ENCODE data around the gene RBBP8NL.

Gene RBBP8NL

GRCh38 chr20:62422636-62423325 is 4.6 kb downstream of the RBBP8NL start:
- no peak for DNase-seq (ENCODE audit: low read depth in 1 of 2, low spot score in 1 of 2)

DNA sequence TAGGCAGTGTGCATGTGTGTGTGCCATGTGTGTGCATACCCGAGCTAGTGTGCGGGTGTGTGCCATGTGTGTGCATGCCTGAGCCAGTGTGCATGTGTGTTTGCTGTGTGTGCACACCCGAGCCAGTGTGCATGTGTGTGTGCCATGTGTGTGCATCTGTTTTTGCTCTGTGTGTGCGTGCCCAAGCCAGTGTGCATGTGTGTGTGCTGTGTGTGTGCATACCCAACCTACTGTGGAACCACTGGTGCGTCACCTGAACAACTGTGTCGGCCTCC is 5.7 kb downstream of the RBBP8NL start:
- DNase-seq (ENCODE audit: low read depth in 1 of 2, low spot score in 1 of 2), result no peak

DNA sequence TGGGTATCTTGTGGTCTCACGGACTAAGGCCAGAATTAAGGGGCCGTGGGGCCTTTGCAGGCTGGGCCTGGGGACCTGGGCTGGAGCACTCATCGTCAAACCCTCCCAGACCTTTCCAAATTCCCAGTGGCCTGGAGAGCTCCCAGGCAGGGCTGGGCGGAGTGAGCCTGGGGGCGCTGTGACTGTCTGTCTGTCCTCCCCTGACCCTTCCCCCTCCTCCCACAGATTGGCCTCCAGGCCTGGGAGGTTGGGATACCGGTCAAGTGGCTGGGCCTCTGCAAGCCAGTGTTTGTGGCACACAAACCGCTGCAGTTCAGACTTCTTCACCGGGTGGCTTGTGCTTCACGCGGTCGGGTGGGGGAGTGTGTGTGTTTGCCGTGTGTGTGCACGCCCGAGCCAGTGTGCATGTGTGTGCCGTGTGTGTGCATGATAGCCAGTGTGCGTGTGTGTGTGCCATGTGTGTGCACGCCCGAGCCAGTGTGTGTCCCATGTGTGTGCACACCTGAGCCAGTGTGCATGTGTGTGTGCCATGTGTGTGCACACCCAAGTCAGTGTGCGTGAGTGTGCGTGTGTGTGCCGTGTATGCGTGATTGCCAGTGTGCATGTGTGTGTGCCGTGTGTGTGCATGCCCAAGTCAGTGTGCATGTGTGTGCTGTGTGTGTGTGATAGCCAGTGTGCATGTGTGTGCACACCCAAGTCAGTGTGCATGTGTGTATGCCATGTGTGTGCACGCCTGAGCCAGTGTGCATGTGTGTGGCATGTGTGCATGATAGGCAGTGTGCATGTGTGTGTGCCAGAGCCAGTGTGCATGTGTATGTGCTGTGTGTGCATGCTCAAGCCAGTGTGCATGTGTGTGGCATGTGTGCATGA is 6.3 kb downstream of the RBBP8NL start:
- no peak for DNase-seq (ENCODE audit: low read depth in 1 of 2, low spot score in 1 of 2)

DNA sequence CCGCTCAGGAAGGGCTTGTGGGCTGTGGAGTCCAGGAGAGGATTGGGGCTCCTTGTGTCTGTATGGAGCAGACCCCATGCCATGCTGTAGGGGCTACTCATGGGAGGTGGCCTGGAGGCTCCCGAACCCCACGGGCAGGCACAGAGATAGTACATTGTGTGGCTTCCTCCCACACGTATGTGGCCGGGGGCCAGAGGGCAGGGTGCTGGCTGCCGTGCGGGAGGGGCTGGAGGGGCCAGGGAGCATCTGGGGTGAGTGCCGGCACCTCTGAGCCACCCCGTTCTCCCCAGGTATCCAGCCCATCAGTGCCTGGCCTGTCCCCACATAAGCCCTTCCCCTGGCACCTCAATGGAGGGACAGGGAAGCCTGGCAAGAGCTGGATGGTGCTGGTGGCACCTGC is 7.6 kb downstream of the RBBP8NL start:
- no peak for DNase-seq (ENCODE audit: low read depth in 1 of 2, low spot score in 1 of 2)

DNA sequence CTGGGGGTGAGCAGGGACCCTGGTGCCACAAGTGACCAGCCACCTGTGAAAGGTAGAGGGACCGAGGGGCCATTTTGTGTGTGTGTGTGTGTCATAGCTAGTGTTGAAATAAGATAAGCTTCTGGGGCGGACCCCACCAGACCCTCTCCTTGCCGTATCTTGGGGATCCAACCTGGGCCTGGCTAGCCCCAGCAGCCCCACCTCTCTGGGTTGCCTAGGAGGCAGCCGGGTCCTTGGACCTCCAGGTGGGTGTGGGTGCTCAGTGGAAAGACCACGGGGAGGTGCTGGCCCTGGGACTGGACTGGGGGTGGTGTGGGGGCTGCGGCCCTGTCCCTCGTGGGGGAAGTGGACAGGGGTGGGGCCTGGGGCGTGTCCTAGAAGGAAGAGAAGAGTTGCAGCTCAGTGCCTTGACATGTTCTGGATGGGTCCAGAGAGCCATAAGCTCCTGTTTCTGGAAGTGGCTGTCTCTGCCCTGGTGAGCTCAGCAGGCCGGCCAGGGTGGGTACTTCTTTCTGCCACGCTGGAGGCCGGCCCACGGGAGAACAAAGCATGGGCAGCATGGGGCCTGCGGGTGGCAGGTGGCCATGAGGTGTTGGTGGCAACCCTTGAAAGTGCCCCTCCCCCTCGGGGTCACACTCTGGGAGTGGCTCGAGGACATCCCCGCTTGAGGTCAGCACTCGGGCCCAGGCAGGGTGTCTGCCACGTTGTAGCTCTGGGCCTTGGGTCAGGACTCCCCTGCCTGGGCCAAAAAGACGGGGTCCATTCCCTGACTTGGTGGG is 8.4 kb downstream of the RBBP8NL start:
- no peak for DNase-seq (ENCODE audit: low read depth in 1 of 2, low spot score in 1 of 2)

GRCh38 chr20:62417981-62418708 is 9.2 kb downstream of the RBBP8NL start:
- DNase-seq (ENCODE audit: low read depth in 1 of 2, low spot score in 1 of 2), result no peak

DNA sequence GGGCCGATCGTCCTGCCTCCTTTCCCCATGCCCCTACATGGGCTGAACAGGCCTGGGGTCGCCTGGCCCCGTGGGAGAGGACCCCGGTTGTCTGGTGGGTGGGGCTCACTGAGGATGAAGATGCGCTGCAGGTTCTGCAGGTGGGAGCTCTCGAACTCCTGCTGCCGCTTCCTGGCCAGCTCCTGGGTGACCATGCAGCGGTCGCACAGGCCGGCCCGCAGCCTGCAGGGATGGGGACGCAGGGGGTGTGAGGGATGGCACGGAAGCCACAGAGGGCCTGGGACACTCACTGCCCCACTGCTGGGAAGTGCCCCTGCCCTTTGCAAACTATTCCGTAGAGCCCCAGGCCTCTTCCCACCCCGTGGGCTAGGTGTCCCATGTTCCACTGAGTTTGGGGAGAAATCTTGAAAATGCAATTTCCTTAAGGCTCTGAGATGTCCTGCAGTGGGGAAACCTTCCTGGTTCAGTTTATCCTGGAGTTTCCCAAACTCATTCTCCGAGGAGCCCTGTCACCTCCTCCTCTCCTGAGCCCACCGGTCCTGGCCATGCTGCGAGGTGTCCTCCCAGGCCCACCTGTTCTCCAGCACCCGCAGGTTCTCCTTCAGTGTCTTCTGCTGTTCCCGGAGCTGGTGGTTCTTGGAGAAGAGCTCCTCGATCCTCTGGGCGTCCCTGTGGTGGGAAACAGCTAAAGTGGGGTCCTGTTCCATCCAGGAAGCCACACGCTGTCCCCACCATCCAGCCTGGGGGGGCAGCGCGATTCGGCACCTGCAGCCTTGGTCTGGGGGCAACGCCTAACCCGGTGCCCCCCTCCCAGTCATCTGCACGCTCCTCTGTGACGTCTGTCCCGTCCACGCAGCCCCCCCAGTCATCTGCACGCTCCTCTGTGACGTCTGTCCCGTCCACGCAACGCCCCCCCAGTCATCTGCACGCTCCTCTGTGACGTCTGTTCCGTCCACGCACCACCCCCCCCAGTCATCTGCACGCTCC is 10.4 kb downstream of the RBBP8NL start:
- no peak for DNase-seq (ENCODE audit: low read depth in 1 of 2, low spot score in 1 of 2)

DNA sequence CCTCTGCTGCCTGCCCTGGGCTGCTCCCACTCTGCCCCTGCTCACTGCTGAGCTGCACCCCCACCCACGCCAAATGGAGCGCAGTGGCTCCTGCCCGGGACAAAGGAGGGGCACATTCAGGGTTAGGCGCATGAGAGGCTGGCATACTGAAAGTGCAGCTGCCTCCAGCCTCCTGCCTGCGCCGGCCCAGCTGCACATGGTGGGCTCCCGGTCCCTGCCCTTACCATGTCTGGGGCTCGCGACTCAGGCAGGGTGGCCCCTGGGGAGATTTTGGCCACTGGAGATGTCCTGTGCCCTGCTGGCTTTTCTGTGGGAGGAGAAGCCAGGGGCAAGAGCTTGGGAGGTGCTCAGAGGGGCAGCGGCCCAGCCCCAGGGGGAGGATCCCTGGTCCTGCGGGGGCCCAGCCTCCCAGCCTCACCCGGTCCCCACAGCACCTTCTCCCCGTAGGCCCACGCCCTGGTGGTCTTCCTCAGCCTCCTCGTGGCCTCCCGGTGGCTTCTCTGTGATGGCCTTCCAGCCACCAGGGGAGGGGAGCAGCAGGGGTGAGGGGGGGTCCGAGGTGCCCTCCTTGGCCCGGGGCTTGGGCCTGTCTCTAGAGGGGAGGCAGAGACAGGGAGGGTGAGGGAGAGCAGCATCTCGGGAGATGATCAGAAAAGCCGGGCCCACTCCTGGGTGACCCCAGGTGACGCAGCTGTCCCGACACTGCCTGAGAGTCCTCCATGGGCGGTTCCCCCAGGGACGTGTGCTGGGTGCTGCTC is 11.8 kb downstream of the RBBP8NL start:
- no peak for DNase-seq (ENCODE audit: low read depth in 1 of 2, low spot score in 1 of 2)

DNA sequence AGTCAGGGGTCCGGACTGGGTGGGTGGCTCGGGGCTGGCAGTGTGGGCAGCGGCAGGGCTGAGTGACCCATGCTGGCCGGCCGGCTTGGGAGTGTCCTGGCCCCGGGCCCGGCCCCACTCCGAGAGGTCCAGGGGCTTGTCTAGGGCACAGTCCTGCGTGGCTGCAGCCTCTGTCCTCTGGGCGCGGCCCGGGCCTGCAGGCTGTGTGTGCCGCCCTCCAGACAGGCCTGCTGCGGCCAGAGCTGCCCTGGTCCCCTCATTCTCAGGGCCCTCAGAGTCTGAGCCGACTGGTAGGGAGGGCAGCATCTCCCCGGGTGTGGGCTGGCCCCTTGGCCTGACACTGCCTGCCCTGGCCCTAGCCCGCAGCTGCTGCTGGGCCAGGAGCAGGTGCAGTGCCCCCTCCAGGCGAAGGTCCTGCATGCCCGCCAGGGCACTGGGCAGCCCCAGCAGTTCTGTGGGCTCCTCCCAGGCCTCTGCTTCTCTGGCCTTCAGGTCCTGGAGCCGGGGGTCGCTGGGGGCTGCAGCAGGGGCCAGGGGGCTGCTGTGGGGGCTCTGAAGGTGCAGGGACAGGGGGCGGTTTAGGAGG is 13.3 kb downstream of the RBBP8NL start:
- no peak for DNase-seq (ENCODE audit: low read depth in 1 of 2, low spot score in 1 of 2)

- no peak for DNase-seq (ENCODE audit: low read depth in 1 of 2, low spot score in 1 of 2)
These were observed 14.2 kb downstream of the RBBP8NL start for GRCh38 chr20:62413025-62413570.

- DNase-seq (ENCODE audit: low read depth in 1 of 2, low spot score in 1 of 2), result no peak
These were observed 14.9 kb downstream of the RBBP8NL start for GRCh38 chr20:62412194-62413024.

- DNase-seq (ENCODE audit: low read depth in 1 of 2, low spot score in 1 of 2), result no peak
These were observed 15.7 kb downstream of the RBBP8NL start for GRCh38 chr20:62411479-62412193.

- no peak for DNase-seq (ENCODE audit: low read depth in 1 of 2, low spot score in 1 of 2)
These were observed 16.4 kb downstream of the RBBP8NL start for GRCh38 chr20:62410746-62411478.

GRCh38 chr20:62409931-62410745 is 17.2 kb downstream of the RBBP8NL start:
- peak in 1 of 2 donors; percentile 14 for DNase-seq (ENCODE audit: low read depth in 1 of 2, low spot score in 1 of 2)

- no peak for DNase-seq (ENCODE audit: low read depth in 1 of 2, low spot score in 1 of 2)
These were observed 18.1 kb downstream of the RBBP8NL start for GRCh38 chr20:62409086-62409853.

Data from activated T-helper 1 cell treated with anti-CD3 and anti-CD28 coated beads, Interleukin-2, amount 50 U/mL, for 16 hours (primary cell).